Thyroid gland (tissue), 4 donors: ENCODE measurements around the gene CNN1. TPM values are rescaled to one million over a fixed set of nuclear protein-coding genes. Genes with fewer than 3 reads are reported as not detected.

Experiments
- DNase-seq, 2 donors: peaks; one replicate each; pipeline ENCODE4 v3.0.0-alpha.2; 2019
- H3K27ac ChIP-seq, 3 donors: fragments of 200-600 bp; sonication (generic); 1 replicate in 2 of 3; 2 replicates in 1 of 3; pipeline ENCODE4 v1.5.1; 2016 to 2019; ENCODE audit warnings: mild to moderate bottlenecking in 1 of 3, moderate library complexity in 1 of 3
- H3K27me3 ChIP-seq: fragments of 200-600 bp; sonication (generic); one replicate; pipeline ENCODE4 v1.5.1; 2019
- H3K36me3 ChIP-seq, 2 donors: fragments of 200-600 bp; sonication (generic); one replicate each; pipeline ENCODE4 v1.5.1; 2016 to 2019
- H3K4me1 ChIP-seq, 2 donors: fragments of 200-600 bp; sonication (generic); one replicate each; pipeline ENCODE4 v1.5.1; 2017 to 2019
- H3K4me3 ChIP-seq, 3 donors: fragments of 200-600 bp; sonication (generic); replicated peaks in 1 of 3; 1 replicate in 2 of 3; 2 replicates in 1 of 3; pipeline ENCODE4 v1.5.1; 2016; ENCODE audit warnings: mild to moderate bottlenecking in 1 of 3
- H3K9me3 ChIP-seq: fragments of 200-600 bp; sonication (generic); one replicate; pipeline ENCODE4 v1.5.1; 2017
- POLR2A ChIP-seq, 2 donors: fragments of 450-650 bp; IDR thresholded peaks; one replicate each; pipeline ENCODE4 v1.6.1; 2017; ENCODE audit warnings: antibody characterized with exemption in 2 of 2, mild to moderate bottlenecking in 2 of 2, moderate library complexity in 1 of 2
- WGBS, 2 donors: methylation state at CpG; one replicate each; pipeline ENCODE4 v1.1.5; 2017; 5-methylcytosine and 5-hydroxymethylcytosine counted together
- intact Hi-C: fragments of 100-400 bp; cut with DNase I; formaldehyde crosslinking; loops from one replicate; pipeline ENCODE4 v1.15.1; 2023
- total RNA-seq, 4 donors: library from RNA; depleted of rRNA; stranded (reverse); fragments of >200 nt; gene quantifications; one replicate each; pipeline ENCODE4 v1.2.3, GENCODE V29; 2016
- TF ChIP-seq, protein P1 (sequence below), 6 experiments: fragments of 200-600 bp in 3 of 6; fragments of 450-650 bp in 3 of 6; sonication (generic) in 3 of 6; IDR thresholded peaks; one replicate each; pipeline ENCODE4 v1.5.1; 2016 to 2019; ENCODE audit warnings: antibody characterized with exemption in 6 of 6, mild to moderate bottlenecking in 2 of 6, inconsistent platforms in 1 of 6, moderate library complexity in 1 of 6

CNN1 gene
- total RNA-seq, 4 donors from 2014 or later, result 6.3 to 21.6 (median 8.7) TPM

DNA sequence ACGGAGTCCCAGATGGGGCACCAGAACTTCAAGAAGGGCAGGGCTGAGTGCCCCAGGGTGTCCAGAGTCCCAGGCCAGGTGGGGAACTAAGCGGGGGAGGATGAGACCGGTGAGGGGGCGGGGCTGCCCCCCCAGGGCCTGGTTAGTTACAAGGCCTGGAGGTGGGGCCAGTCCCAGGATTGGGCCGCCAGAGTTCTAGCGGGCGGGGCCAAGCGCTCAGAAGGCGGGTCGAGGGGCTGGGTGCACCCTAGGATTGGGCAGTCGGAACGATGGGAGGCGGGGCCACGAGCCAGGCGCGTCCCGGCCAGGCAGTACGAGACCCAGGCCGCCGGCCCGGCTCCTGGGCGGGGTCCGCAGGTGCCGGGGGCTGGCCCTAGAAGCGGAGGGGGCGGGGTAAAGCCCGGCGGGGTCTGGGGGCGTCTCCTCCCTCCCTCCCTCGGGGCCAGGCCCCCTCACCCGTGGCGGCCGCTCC lies 33.6 kb upstream of the CNN1 start:
- no peaks in the 10 kb centered on the region for H3K36me3 ChIP-seq
- H3K9me3 ChIP-seq, result no peaks in the 10 kb centered on the region
- peak overlapping the region; percentile 40 to 98 (median 56) for H3K4me3 ChIP-seq
- peak overlapping the region; percentile 78 to 98 (median 87) for H3K27ac ChIP-seq
- DNase-seq, result peak; percentile 98 to 99
- WGBS, 2 donors, result 3 to 14% methylated on average over 3 to 16 of the region's 33 CpGs
- intact Hi-C loops, result no loop called here
- TF ChIP-seq, protein P1, sequence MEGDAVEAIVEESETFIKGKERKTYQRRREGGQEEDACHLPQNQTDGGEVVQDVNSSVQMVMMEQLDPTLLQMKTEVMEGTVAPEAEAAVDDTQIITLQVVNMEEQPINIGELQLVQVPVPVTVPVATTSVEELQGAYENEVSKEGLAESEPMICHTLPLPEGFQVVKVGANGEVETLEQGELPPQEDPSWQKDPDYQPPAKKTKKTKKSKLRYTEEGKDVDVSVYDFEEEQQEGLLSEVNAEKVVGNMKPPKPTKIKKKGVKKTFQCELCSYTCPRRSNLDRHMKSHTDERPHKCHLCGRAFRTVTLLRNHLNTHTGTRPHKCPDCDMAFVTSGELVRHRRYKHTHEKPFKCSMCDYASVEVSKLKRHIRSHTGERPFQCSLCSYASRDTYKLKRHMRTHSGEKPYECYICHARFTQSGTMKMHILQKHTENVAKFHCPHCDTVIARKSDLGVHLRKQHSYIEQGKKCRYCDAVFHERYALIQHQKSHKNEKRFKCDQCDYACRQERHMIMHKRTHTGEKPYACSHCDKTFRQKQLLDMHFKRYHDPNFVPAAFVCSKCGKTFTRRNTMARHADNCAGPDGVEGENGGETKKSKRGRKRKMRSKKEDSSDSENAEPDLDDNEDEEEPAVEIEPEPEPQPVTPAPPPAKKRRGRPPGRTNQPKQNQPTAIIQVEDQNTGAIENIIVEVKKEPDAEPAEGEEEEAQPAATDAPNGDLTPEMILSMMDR (IDR thresholded peaks at IDR 0.05), result no peak
- TF ChIP-seq POLR2A (IDR thresholded peaks at IDR 0.05), result no peak
- H3K27me3 ChIP-seq, result no peaks in the 10 kb centered on the region
- peaks cover 0 to 9% of the 10 kb centered on the region in 2 donors for H3K4me1 ChIP-seq

DNA sequence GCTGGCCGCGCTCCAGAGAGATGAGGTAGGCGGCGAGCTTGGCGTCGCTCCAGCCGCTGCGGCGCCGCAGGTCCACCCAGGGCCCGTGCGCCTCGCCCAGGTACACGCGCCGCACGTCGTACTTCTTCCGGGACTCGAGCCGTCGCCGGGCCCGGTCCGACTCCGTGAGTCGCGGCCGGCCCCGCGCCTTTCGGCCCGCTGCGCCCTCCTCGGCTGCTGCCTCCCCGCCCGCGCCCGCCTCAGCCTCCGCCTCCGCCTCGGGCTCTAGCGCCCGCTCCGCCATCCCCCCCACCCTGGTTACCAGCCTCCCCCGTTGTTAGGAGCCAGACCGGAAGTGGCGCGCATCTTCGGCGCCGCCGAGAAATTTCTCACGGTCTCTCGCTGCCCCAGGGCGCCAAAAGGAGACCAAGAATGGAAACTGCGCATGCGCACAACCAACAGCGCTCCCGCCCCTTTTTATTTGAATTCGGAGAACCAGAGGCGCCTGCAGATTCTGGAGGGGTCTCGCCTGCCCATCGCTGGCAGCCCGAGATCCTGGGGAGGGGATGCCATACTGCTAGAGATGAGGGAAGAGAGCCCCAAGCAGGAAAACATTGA lies 33.0 kb upstream of the CNN1 start, which contains the start of gene ZNF653:
ZNF653 (minus strand) TSS at position 336 of the 597 bp plus-strand sequence; CDS start at position 283, 53 bp downstream.
- no peaks in the 10 kb centered on the region for H3K9me3 ChIP-seq
- intact Hi-C loops, result no loop called here
- WGBS, 2 donors, result 1% methylated on average over 13 of the region's 65 CpGs; no CpG with 5 or more reads in 1 of the 2 donors
- peaks cover 0 to 9% of the 10 kb centered on the region in 2 donors for H3K4me1 ChIP-seq
- H3K4me3 ChIP-seq, result peak within 1 kb of the TSS; percentile 40 to 98 (median 56)
- peak in 1 of 2 donors; percentile 40 for TF ChIP-seq POLR2A (IDR thresholded peaks at IDR 0.05)
- TF ChIP-seq, protein P1 (IDR thresholded peaks at IDR 0.05), result no peak
- H3K27ac ChIP-seq, result peak within 1 kb of the TSS; percentile 78 to 98 (median 87)
- DNase-seq, result peak; percentile 89 to 95
- H3K36me3 ChIP-seq, result no peaks in the 10 kb centered on the region
- H3K27me3 ChIP-seq, result no peaks in the 10 kb centered on the region

DNA sequence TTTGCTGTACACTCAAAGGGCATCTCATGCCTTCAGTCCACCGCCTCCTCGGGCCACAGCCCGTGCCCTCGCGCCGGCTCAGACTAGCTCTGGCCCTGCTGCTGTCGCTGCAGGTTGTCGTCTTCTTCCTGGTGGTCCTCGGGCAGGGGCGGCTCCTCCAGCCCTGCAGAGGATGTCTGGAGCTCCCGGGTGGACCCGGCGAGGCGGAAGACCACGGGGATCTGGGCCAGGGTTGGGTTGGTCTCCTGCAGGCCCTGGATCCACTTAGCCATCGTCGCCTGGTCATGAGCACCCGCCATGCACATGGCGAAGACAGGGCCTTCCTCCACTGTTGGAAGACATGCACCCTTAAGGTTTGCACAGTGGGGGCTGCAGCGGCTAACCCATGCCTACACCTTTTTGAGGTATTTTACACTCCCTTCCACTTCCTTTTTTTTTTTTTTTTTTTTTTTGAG lies 32.5 kb upstream of the CNN1 start:
- Histone ChIP-seq H3K27ac (peak overlapping the region; percentile 21 to 98 (median 30)), H3K4me3 (peak overlapping the region in 2 of 3 donors; percentile 40 to 98), H3K36me3 (no peaks in the 10 kb centered on the region), H3K9me3 (no peaks in the 10 kb centered on the region), H3K4me1 (peaks cover 0 to 9% of the 10 kb centered on the region in 2 donors), H3K27me3 (no peaks in the 10 kb centered on the region)
- DNase-seq, result no peak
- 68 to 80% methylated on average over 5 to 7 of the region's 20 CpGs for WGBS, 2 donors
- intact Hi-C loops, result no loop called here
- no peak for TF ChIP-seq POLR2A (IDR thresholded peaks at IDR 0.05)
- TF ChIP-seq, protein P1 (IDR thresholded peaks at IDR 0.05), result no peak

DNA sequence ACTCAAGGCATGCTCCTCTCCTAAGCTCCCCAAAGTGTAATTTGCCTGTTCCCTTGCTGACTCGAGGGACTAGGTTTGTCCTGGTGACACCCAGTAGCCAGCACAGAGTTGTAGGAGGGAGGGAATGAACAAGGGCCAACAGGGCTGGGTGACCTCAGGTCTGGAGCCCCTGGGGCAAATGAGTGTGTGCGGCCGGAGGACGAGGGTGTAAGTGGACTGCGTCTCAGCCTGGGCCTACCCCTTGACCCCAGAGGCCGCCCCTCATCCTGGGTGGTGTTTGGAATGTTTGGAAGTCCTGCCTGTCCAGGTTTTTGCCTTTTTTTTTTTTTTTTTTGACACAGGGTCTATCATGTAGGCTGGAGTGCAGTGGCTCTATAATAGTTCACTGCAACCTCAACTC lies 31.7 kb upstream of the CNN1 start:
- no peaks in the 10 kb centered on the region for H3K9me3 ChIP-seq
- H3K4me3 ChIP-seq, result no peak overlapping the region
- H3K27ac ChIP-seq, result no peak overlapping the region
- no peak for DNase-seq
- intact Hi-C loops, result no loop called here
- no peak for TF ChIP-seq POLR2A (IDR thresholded peaks at IDR 0.05)
- TF ChIP-seq, protein P1 (IDR thresholded peaks at IDR 0.05), result no peak
- H3K4me1 ChIP-seq, result peaks cover 0 to 9% of the 10 kb centered on the region in 2 donors
- no peaks in the 10 kb centered on the region for H3K27me3 ChIP-seq
- 88 to 98% methylated on average over 6 of the region's 6 CpGs for WGBS, 2 donors
- peaks cover 0 to 2% of the 10 kb centered on the region in 2 donors for H3K36me3 ChIP-seq
